SJSA1 (cell line): ENCODE results near the gene RXFP3. TPM values are rescaled to one million over a fixed set of nuclear protein-coding genes. Genes with fewer than 3 reads are reported as not detected.
"Not testable (repeated sequence)": the region's sequence is repeated elsewhere in the genome, so short reads cannot be mapped to it uniquely, and the experiment has no call there.

Experiments
- DNase-seq, 2 experiments: peaks; one replicate each; pipeline ENCODE4 v3.0.0-alpha.2; 2015 to 2020; ENCODE audit warnings: low spot score in 2 of 2, low read depth in 1 of 2
- H3K27ac ChIP-seq: fragments of 250-450 bp; sonication (Bioruptor Pico); 2 replicates; pipeline ENCODE4 v1.5.1; 2020; ENCODE audit warnings: mild to moderate bottlenecking, moderate library complexity
- H3K27me3 ChIP-seq: fragments of 250-450 bp; sonication (Bioruptor Pico); replicated peaks from 2 replicates; pipeline ENCODE4 v1.5.1; 2020; ENCODE audit warnings: mild to moderate bottlenecking, moderate library complexity
- H3K36me3 ChIP-seq: fragments of 250-450 bp; sonication (Bioruptor Pico); 2 replicates; pipeline ENCODE4 v1.5.1; 2020; ENCODE audit warnings: mild to moderate bottlenecking
- H3K4me1 ChIP-seq: fragments of 250-450 bp; sonication (Bioruptor Pico); replicated peaks from 2 replicates; pipeline ENCODE4 v1.6.1; 2021; ENCODE audit warnings: mild to moderate bottlenecking
- H3K4me3 ChIP-seq: fragments of 250-450 bp; sonication (Bioruptor Pico); 2 replicates; pipeline ENCODE4 v1.5.1; 2020; ENCODE audit warnings: mild to moderate bottlenecking
- H3K9me3 ChIP-seq: fragments of 250-450 bp; sonication (Bioruptor Pico); replicated peaks from 2 replicates; pipeline ENCODE4 v1.5.1; 2020; ENCODE audit warnings: mild to moderate bottlenecking
- total RNA-seq: library from RNA; depleted of rRNA; stranded (reverse); fragments of >200 nt; shearing (Covaris generic); gene quantifications from 2 replicates; pipeline ENCODE4 v1.2.3, GENCODE V29; 2014

The RXFP3 gene
- total RNA-seq, 1 experiment from 2014 or later: not detected

- no peak overlapping the region for H3K4me3 ChIP-seq
- no peaks in the 10 kb centered on the region for H3K9me3 ChIP-seq
- H3K4me1 ChIP-seq: no peaks in the 10 kb centered on the region
- no peaks in the 10 kb centered on the region for H3K27me3 ChIP-seq
- H3K27ac ChIP-seq: no peak overlapping the region
- H3K36me3 ChIP-seq: no peaks in the 10 kb centered on the region
- no peak for DNase-seq
Observed at GRCh38 chr5:33939556-33940262, 3.5 kb downstream of the RXFP3 start.

GRCh38 chr5:33941090-33941489 lies 4.9 kb downstream of the RXFP3 start:
- Histone ChIP-seq H3K9me3 (no peaks in the 10 kb centered on the region), H3K27me3 (no peaks in the 10 kb centered on the region), H3K36me3 (no peaks in the 10 kb centered on the region), H3K27ac (no peak overlapping the region), H3K4me3 (no peak overlapping the region), H3K4me1 (no peaks in the 10 kb centered on the region)
- DNase-seq: no peak

GRCh38 chr5:33944543-33945132 lies 8.5 kb downstream of the RXFP3 start:
- H3K27ac ChIP-seq: no peak overlapping the region
- no peak overlapping the region for H3K4me3 ChIP-seq
- no peak for DNase-seq
- H3K36me3 ChIP-seq: no peaks in the 10 kb centered on the region
- H3K27me3 ChIP-seq: no peaks in the 10 kb centered on the region
- no peaks in the 10 kb centered on the region for H3K4me1 ChIP-seq
- no peaks in the 10 kb centered on the region for H3K9me3 ChIP-seq

GRCh38 chr5:33952175-33952574 lies 16.0 kb downstream of the RXFP3 start:
- not testable (repeated sequence) for DNase-seq, H3K36me3 ChIP-seq, H3K4me3 ChIP-seq, H3K27me3 ChIP-seq, H3K27ac ChIP-seq, H3K4me1 ChIP-seq, H3K9me3 ChIP-seq

- no peak for DNase-seq
- H3K27me3 ChIP-seq: no peaks in the 10 kb centered on the region
- no peak overlapping the region for H3K4me3 ChIP-seq
- H3K27ac ChIP-seq: no peak overlapping the region
- H3K9me3 ChIP-seq: no peaks in the 10 kb centered on the region
- H3K36me3 ChIP-seq: no peaks in the 10 kb centered on the region
- H3K4me1 ChIP-seq: no peaks in the 10 kb centered on the region
Observed at GRCh38 chr5:33957577-33958150, 21.5 kb downstream of the RXFP3 start.

GRCh38 chr5:33958176-33958575 lies 22.0 kb downstream of the RXFP3 start:
- Histone ChIP-seq H3K27ac (no peak overlapping the region), H3K4me1 (no peaks in the 10 kb centered on the region), H3K27me3 (no peaks in the 10 kb centered on the region), H3K9me3 (no peaks in the 10 kb centered on the region), H3K36me3 (no peaks in the 10 kb centered on the region), H3K4me3 (no peak overlapping the region)
- DNase-seq: no peak

- H3K4me3 ChIP-seq: no peak overlapping the region
- DNase-seq: no peak
- H3K4me1 ChIP-seq: no peaks in the 10 kb centered on the region
- H3K36me3 ChIP-seq: no peaks in the 10 kb centered on the region
- no peaks in the 10 kb centered on the region for H3K9me3 ChIP-seq
- H3K27ac ChIP-seq: no peak overlapping the region
- no peaks in the 10 kb centered on the region for H3K27me3 ChIP-seq
Observed at GRCh38 chr5:33964132-33964700, 28.0 kb downstream of the RXFP3 start.

- no peak overlapping the region for H3K27ac ChIP-seq
- H3K4me3 ChIP-seq: no peak overlapping the region
- H3K36me3 ChIP-seq: no peaks in the 10 kb centered on the region
- H3K4me1 ChIP-seq: no peaks in the 10 kb centered on the region
- no peaks in the 10 kb centered on the region for H3K9me3 ChIP-seq
- no peak for DNase-seq
- no peaks in the 10 kb centered on the region for H3K27me3 ChIP-seq
Observed at GRCh38 chr5:33966805-33967204, 30.6 kb downstream of the RXFP3 start.

GRCh38 chr5:33968211-33969005 lies 32.2 kb downstream of the RXFP3 start:
- Histone ChIP-seq H3K4me3 (no peak overlapping the region), H3K27me3 (no peaks in the 10 kb centered on the region), H3K9me3 (no peaks in the 10 kb centered on the region), H3K4me1 (no peaks in the 10 kb centered on the region), H3K36me3 (no peaks in the 10 kb centered on the region), H3K27ac (no peak overlapping the region)
- no peak for DNase-seq

- Histone ChIP-seq H3K27ac (no peak overlapping the region), H3K27me3 (no peaks in the 10 kb centered on the region), H3K4me1 (no peaks in the 10 kb centered on the region), H3K4me3 (no peak overlapping the region), H3K36me3 (no peaks in the 10 kb centered on the region), H3K9me3 (no peaks in the 10 kb centered on the region)
- peak in 1 of 2 experiments; percentile 4 for DNase-seq
Observed at GRCh38 chr5:33969572-33970452, 33.6 kb downstream of the RXFP3 start.

GRCh38 chr5:33973271-33973670 lies 37.1 kb downstream of the RXFP3 start:
- Histone ChIP-seq H3K4me1 (no peaks in the 10 kb centered on the region), H3K36me3 (no peaks in the 10 kb centered on the region), H3K27ac (no peak overlapping the region), H3K9me3 (no peaks in the 10 kb centered on the region), H3K27me3 (no peaks in the 10 kb centered on the region), H3K4me3 (no peak overlapping the region)
- DNase-seq: no peak

GRCh38 chr5:33975852-33976251 lies 39.7 kb downstream of the RXFP3 start:
- Histone ChIP-seq H3K27ac (no peak overlapping the region), H3K4me1 (no peaks in the 10 kb centered on the region), H3K9me3 (no peaks in the 10 kb centered on the region), H3K27me3 (no peaks in the 10 kb centered on the region), H3K4me3 (no peak overlapping the region), H3K36me3 (no peaks in the 10 kb centered on the region)
- no peak for DNase-seq

- H3K27me3 ChIP-seq: no peaks in the 10 kb centered on the region
- no peak overlapping the region for H3K27ac ChIP-seq
- no peak for DNase-seq
- no peaks in the 10 kb centered on the region for H3K9me3 ChIP-seq
- H3K36me3 ChIP-seq: no peaks in the 10 kb centered on the region
- no peak overlapping the region for H3K4me3 ChIP-seq
- H3K4me1 ChIP-seq: peaks cover 3% of the 10 kb centered on the region
Observed at GRCh38 chr5:33976307-33976706, 40.1 kb downstream of the RXFP3 start.
